H1 (cell line): ENCODE data around the gene SNAP47.

Source experiments
- EZH2 ChIP-seq: fragments of 200-600 bp; sonication (generic); IDR thresholded peaks from 2 replicates; pipeline ENCODE4 v1.7.1; 2012; ENCODE audit warnings: low read depth, mild to moderate bottlenecking, moderate library complexity, low read length, inconsistent platforms; ENCODE audit not compliant: severe bottlenecking
- POLR2A ChIP-seq, 2 experiments: IDR thresholded peaks; 1 replicate in 1 of 2; 2 replicates in 1 of 2; pipeline ENCODE4 v1.6.1; 2011; ENCODE audit warnings: low read depth in 2 of 2, low read length in 2 of 2, mild to moderate bottlenecking in 2 of 2; ENCODE audit errors: control extremely low read depth in 1 of 2

DNA sequence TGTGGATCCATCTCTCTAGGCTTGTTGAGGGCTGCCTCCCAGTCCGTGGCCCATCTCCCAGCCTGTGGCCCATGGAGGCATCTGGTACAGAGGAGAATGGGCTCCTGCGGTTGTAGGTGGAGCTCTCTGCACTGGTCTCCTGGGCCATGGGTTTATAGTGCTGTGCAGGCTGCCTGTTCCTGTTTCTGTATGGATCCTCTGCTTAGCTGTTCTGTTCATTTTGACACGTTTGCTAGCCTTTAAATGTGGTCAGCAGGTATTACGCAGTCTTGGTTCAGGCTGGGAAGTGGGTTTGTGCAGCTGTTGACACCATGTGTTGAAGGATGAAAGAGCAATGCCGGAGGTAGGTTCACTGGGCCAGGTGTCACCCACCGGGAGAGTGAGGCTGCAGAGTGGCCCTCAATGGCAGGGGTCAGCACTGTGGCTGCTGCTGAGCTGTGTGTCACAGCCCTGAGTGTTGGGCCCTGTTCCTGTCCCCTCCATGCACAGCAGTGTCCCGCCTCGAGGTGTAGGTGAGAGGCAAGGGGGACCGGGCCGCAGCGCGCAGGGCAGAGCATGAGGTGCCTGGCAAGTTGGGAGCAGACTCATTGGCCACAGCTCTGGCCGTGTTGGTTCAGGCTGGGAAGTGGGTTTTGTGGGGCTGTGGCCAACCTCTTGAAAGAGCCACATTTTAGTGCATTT, 39.0 kb downstream of the SNAP47 start:
- no peak for TF ChIP-seq POLR2A (IDR thresholded peaks at IDR 0.05; ENCODE audit: control extremely low read depth in 1 of 2, low read depth in 2 of 2, low read length in 2 of 2)
- no peak for TF ChIP-seq EZH2
